WI38 (cell line): ENCODE measurements around the gene RALB.

Experiments
- H3K4me3 ChIP-seq: 2 replicates; pipeline ENCODE4 v1.5.1; 2011; ENCODE audit warnings: low read depth, mild to moderate bottlenecking, control low read depth, low read length
- TF ChIP-seq, protein P1 (sequence below): IDR thresholded peaks from 2 replicates; pipeline ENCODE4 v1.5.1; 2012; ENCODE audit warnings: low read depth, mild to moderate bottlenecking, control low read depth, low read length

RALB gene

DNA sequence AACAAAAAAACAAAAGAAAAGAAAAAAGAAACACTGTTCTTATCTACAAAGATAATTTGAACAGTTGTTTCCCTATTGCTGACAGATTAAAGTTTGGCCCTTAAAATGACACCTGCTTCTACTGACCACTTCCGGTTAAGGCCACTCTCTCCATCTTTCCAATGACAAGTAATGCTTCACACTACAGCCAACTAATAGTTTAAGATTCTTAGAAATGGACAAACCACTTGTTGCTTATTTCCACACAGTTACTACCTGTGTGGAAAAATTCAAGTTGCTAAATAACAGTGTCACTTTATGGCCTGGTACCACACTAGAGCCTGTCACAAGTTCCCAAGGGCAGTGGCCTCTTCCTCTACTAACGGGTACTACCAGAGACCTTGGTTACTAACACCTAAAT lies 31.9 kb upstream of the RALB start:
- TF ChIP-seq, protein P1, sequence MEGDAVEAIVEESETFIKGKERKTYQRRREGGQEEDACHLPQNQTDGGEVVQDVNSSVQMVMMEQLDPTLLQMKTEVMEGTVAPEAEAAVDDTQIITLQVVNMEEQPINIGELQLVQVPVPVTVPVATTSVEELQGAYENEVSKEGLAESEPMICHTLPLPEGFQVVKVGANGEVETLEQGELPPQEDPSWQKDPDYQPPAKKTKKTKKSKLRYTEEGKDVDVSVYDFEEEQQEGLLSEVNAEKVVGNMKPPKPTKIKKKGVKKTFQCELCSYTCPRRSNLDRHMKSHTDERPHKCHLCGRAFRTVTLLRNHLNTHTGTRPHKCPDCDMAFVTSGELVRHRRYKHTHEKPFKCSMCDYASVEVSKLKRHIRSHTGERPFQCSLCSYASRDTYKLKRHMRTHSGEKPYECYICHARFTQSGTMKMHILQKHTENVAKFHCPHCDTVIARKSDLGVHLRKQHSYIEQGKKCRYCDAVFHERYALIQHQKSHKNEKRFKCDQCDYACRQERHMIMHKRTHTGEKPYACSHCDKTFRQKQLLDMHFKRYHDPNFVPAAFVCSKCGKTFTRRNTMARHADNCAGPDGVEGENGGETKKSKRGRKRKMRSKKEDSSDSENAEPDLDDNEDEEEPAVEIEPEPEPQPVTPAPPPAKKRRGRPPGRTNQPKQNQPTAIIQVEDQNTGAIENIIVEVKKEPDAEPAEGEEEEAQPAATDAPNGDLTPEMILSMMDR: no peak
- no peak overlapping the region for H3K4me3 ChIP-seq

DNA sequence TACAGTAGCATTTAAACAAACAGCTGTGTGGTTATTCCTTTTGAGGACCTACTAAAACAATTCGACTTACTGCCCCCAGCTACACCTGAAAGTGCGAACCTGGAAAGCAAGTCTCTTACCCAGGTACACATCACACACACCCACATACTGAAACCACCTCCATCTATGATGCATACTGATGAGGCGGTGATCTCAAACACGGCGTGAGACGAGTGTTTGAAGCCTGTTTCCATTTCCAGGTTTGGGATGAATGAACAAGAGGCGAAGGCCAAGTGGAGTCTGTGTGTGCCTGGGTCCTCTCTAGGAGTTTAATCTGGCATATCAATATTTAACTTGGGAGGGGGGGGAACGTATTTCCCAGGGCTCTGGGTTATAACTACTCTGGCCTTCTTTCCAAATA lies 31.0 kb upstream of the RALB start:
- no peak overlapping the region for H3K4me3 ChIP-seq
- TF ChIP-seq, protein P1: no peak

GRCh38 chr2:120222186-120223033 lies 30.2 kb upstream of the RALB start:
- TF ChIP-seq, protein P1: no peak
- peak overlapping the region; percentile 65 for H3K4me3 ChIP-seq

DNA sequence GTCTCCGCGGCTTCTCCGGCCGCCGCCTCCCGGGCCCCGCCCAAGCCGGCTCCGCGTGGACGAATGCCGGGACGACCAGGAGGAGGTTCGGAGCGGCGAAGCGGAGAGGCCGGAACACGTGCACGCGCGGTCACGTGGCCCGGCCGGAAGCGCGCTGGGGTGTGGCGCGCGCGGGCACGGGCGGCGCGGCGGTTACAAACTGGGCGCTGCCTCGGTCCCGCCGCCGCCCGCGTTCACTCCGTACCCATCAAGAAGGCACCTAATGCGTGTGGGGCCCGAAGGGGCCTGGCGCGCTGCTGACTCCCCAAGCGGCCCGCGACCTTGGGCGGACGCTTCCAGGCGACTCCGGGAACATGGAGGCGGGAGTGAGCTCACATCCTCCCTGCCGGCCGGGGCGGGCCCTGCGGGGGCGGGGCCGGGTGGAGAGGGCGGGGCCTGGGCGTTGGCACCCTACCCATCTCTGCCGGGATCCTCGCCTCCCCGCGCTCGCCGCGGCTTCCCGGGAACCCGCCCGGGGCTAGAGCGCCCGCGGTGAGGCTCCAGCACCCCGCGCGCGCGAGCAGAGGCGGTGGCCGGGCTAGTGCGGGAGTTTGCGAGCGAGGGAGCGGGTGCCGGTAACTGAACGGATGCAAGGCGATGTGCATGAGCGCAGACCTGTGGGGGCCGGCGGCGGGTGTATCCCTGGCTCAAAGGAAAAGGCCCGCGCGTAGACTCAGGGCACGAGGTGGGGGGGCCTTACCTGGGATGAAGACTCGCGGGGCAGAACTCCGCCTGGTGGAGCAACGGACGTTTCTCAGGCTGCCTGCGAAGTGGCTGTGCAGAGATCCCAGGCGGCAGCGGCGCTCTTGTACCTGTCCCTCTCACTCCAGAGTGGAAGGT lies 29.4 kb upstream of the RALB start, which contains the start of gene TMEM185B:
TSS of gene TMEM185B (minus strand) at position 367 of the 879 bp plus-strand sequence. CDS start 424 bp downstream, outside the sequence.
- TF ChIP-seq, protein P1: peak; percentile 16; the same call in 1 of the 2 replicates
- H3K4me3 ChIP-seq: peak within 1 kb of the TSS; percentile 65

DNA sequence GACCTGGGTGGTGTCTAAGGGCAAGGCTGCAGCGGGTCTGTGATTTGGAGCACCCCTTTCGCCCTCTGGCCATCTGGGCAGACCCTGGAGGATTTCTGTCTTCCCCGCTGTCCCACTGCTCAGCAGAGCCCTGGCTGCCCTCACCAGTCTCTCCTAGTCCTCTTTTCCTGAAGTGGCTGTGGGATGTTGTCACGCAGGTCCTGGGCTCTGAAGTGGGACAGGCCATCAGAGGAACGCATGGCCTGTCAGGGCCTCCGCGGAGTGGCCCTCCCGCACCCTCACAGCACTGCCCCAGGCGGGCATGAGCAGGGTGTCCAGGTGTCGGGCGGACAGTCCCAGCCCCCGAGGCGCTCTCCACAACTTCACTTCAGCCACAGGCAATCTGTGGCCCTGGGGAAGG lies 28.4 kb upstream of the RALB start:
- H3K4me3 ChIP-seq: no peak overlapping the region
- TF ChIP-seq, protein P1: no peak

GRCh38 chr2:120224735-120225548 lies 27.7 kb upstream of the RALB start:
- no peak overlapping the region for H3K4me3 ChIP-seq
- TF ChIP-seq, protein P1: no peak
